HuH-7.5 (cell line): Measurements from ENCODE around the gene C2orf78.

Experiments used
- DNase-seq: peaks from one replicate; pipeline ENCODE4 v3.0.0; 2011; ENCODE audit warnings: low spot score

The C2orf78 gene

GRCh38 chr2:73837847-73838585, 54.0 kb downstream of the C2orf78 start:
- no peak for DNase-seq

DNA sequence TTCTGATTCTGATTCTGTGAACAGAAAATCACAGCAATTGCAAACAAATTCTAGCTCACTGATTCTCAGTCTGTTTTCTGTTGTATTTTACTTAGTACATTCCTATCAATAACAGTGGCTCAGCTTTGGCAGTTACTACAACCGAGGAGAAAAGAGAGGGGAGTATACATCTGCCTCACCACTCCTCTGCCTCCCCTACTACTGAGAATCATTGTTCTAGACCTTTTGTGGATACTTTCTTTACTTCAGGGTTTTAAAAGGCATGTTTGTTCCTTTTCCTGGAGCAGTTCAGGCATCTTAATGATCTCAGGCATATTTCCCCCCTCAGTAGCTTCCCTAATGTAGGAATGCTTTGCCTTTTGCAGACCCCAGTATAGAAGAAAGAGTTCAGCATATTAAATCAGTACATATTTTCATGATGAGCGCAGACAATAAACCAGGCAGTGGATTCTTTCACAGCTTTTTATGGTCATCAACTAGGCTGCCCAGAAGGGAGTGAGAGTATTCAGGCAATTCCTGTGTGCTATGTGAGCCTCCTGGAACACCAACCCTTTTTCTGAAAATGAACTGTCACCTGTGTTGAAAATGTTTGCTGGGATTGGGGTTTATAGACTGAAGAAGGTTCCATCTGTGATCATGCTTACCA, 55.0 kb downstream of the C2orf78 start:
- DNase-seq: no peak

DNA sequence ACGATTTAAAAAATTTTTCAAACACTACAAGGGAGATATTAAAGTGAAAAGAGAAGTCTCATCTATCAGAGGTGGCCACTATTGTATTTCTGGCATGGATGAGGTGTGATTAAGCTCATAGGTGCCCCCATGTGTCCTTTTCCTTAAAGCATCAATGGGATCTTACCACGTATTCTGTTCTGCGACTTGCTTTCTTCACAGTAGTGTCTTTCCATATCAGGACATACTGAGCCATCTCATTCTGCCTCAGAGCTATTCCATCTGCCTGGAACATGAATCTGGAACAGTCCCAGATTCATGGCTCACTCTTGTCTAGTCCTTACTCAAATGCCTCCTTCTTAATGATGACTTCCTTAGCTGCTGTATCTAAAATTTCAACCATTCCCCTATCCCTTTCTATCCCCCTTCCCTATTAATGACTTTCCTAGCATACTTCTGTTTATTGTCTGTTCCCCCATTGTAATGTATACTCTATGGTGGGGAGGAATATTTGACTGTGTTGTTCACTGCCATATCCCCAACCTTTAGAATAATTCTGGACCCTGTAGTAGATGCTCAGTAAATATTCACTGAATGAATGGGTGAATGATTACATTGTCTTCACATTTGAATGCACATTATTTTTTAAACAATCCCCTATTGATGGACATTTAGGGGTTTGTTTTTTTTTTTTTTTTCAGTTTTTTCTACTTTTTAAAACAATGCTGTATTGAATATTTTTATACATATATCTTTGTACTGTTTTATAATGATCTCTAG, 55.8 kb downstream of the C2orf78 start:
- DNase-seq: no peak

GRCh38 chr2:73841912-73842738, 58.1 kb downstream of the C2orf78 start:
- peak; percentile 23 for DNase-seq

- DNase-seq: no peak
These were observed 58.7 kb downstream of the C2orf78 start for GRCh38 chr2:73842739-73843019.

DNA sequence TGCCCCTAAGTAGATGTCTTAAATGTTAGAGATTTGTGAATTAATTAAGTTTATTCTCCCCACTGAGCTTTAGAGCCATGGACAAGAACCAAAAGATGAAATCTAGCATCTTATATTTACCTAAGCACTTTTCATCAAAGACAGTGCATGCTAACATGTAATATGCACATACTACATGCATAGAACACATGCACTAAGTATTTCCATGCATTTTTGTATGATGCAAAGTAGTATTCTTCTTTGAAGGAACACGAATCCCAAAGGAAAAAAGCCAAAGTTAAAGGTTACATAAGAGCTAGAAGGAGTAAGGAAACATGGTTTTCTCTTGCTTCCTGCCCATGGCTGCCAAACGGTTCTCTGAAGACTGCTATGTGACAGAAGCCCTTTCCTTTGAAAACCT, 60.1 kb downstream of the C2orf78 start:
- DNase-seq: no peak

GRCh38 chr2:73850009-73850408, 66.0 kb downstream of the C2orf78 start:
- DNase-seq: no peak

GRCh38 chr2:73851274-73851673, 67.3 kb downstream of the C2orf78 start:
- DNase-seq: no peak

DNA sequence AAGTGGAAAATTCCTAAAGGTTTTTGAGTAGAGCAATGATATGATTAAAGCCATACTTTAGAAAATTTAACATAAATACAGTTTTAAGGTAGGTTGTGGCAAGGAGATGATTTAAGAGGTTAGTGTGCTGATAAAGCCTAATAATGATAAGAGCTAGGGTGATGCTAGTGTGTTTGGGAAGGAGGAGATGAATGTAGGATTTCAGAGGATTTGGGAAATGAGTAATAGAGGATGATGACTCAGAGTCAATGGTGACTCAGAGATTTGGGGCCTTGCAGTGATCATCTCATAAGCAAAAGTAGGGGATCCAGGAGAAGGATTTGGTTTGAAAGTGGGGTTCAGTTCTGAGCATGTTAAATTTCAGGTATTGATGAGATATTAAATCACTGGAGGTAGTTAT, 68.0 kb downstream of the C2orf78 start:
- no peak for DNase-seq

DNA sequence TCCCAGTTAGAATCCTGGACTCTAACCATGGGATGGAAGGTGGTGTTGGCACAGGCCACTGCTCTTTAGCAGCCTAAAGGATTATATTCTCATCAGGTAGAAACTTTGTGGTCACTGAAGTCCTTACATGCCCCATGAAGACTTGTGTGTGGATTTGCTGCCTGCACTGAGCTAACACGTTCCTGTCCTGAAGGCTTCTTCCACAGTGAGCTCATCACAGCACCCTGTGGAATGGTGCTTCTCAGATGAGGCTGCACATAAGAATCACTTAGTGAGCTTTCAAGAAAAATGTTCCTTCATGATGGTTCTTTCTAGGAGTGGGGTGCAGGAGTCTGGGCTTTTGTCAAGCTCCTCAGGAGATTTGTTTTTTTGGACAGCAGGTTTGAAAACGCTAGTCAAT, 71.5 kb downstream of the C2orf78 start:
- no peak for DNase-seq

DNA sequence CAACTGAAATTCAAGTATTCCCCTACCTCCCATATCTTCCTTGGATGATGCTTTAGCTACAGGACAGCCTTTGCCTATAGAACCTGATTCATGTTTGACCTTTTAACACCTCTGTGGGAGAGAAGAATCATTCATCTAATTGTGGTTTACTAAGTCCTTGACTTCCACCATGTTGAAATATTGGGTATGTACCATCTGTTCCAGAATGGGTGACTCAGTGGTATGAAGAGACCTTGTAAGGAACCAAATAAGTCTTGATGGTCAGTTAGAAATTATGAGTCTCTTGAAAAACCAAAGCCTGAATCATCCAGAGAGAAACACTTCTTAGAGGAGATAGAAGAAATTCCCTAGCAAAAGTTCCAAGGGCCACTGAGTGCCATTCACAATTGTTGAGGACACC, 72.2 kb downstream of the C2orf78 start:
- no peak for DNase-seq

DNA sequence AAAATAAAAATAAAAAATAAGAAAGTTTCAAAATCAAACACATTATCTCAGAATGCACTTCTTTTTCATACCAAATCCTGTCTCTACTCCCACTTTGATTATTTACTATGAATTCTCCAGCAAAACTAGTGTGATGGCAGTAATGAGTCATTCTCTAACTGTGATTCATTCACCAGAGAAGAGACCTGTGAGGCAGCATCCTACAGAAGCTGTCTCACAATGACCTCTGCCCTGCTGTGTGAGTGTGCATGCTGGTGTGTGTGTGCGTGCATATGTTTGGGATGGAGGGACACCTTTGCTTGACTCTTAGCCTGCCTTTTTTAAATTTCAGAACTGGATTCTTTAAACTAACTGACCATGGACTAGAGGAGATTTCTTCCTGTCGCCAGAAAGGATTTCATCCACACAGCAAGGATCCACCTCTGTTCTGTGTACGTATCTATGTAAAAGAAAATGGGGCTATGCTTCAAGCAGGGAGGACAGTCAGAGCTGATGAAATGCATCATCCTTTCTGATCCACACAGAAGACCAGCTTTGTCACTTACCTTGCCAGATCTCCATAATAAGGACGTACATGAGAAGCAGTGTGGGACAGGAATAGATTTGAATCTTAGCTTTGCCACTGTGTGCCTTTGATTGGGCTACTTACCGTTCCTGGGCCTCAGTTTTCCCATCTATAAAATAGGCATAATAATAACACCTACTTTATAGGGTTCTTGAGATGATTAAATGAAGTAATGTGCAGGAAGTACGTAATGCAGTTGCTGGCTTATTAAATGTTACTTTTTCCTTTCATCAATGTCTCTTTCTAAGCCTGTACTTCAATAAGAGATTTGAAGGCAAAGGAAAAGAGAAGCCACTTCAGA, 76.0 kb downstream of the C2orf78 start:
- no peak for DNase-seq

DNA sequence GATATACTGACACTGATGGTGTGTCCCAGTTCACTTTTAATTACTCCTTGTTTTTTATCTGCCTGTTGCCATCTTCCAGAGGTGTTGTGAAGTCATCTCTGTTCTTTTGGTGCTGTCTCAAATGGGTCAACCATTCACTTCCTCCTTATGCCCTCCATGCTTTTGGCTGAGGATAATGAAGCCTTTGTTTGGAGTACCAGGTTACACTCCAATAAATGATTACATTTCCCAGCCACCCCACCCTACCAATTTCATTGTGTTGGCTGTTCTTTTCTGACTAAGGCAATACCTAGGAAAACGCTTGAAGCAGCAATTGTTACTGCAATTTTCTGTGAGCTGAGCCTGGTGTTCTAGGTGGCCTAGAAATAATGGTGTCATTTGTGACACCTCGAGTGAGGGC, 79.0 kb downstream of the C2orf78 start:
- DNase-seq: no peak
